K562 (cell line): Measurements from ENCODE around the gene PLA2G12B.

ENCODE experiments used
- CEBPB ChIP-seq: fragments of 450-650 bp; IDR thresholded peaks from 2 replicates; pipeline ENCODE4 v1.6.1; 2016; ENCODE audit warnings: missing genetic modification characterization, missing compliant biosample characterization
- MED1 ChIP-seq: sonication (generic); formaldehyde crosslinking; IDR thresholded peaks from 2 replicates; pipeline ENCODE4 v1.8.1; 2023; ENCODE audit warnings: missing genetic modification reagents, borderline replicate concordance

- TF ChIP-seq MED1 (CRISPR knock-in tag) = no peak
- TF ChIP-seq CEBPB (tag) = no peak
Measured at GRCh38 chr10:72981882-72982529, 27.4 kb upstream of the PLA2G12B start.
